Neural cell (in vitro differentiated cells): ENCODE data around the gene CCNB1IP1.

ENCODE experiments used
- CTCF ChIP-seq: fragments of 450-650 bp; IDR thresholded peaks from 2 replicates; pipeline ENCODE4 v1.5.1; 2014; ENCODE audit warnings: antibody characterized with exemption, mild to moderate bottlenecking, moderate library complexity; ENCODE audit not compliant: poor library complexity, severe bottlenecking
- EP300 ChIP-seq: fragments of 450-650 bp; conservative IDR thresholded peaks from 2 replicates; pipeline ENCODE4 v1.6.1; 2014; ENCODE audit warnings: antibody characterized with exemption, mild to moderate bottlenecking, moderate library complexity; ENCODE audit not compliant: poor library complexity, severe bottlenecking
- EZH2 ChIP-seq: fragments of 200-600, 300-800 bp; shearing (Covaris generic), sonication (generic); IDR thresholded peaks from 2 replicates; pipeline ENCODE4 v1.6.1; 2014; ENCODE audit warnings: antibody characterized with exemption, low read length, borderline replicate concordance, mild to moderate bottlenecking; ENCODE audit not compliant: insufficient read depth, poor library complexity, severe bottlenecking
- MXI1 ChIP-seq: fragments of 450-650 bp; conservative IDR thresholded peaks from 2 replicates; pipeline ENCODE4 v1.6.1; 2014; ENCODE audit warnings: antibody characterized with exemption, mild to moderate bottlenecking; ENCODE audit not compliant: poor library complexity, severe bottlenecking
- POLR2AphosphoS5 ChIP-seq: IDR thresholded peaks from 2 replicates; pipeline ENCODE4 v1.6.1; 2012
- RAD21 ChIP-seq: fragments of 450-650 bp; conservative IDR thresholded peaks from 2 replicates; pipeline ENCODE4 v1.6.1; 2014; ENCODE audit warnings: antibody characterized with exemption, mild to moderate bottlenecking, moderate library complexity
- REST ChIP-seq: IDR thresholded peaks from 2 replicates; pipeline ENCODE4 v1.6.1; 2012; ENCODE audit warnings: borderline replicate concordance
- SMC3 ChIP-seq: fragments of 450-650 bp; conservative IDR thresholded peaks from 2 replicates; pipeline ENCODE4 v1.6.1; 2014; ENCODE audit warnings: antibody characterized with exemption, mild to moderate bottlenecking, moderate library complexity; ENCODE audit not compliant: poor library complexity
- TAF1 ChIP-seq: IDR thresholded peaks from 2 replicates; pipeline ENCODE4 v1.6.1; 2012; ENCODE audit warnings: low read depth

- TF ChIP-seq REST = no peak
- no peak for TF ChIP-seq CTCF
- TF ChIP-seq EZH2 = no peak
- TF ChIP-seq MXI1 = no peak
- TF ChIP-seq RAD21 = no peak
- no peak for TF ChIP-seq POLR2AphosphoS5
- TF ChIP-seq EP300 = no peak
- TF ChIP-seq TAF1 = no peak
- TF ChIP-seq SMC3 = no peak
Observed at GRCh38 chr14:20295067-20295466, 38.0 kb downstream of the CCNB1IP1 start.
